SK-N-SH treated with all-trans-retinoic acid at 6 μM for 48 hours (cell line): ENCODE data around the gene TFIP11.

Experiments
- BACH2 ChIP-seq: fragments of 250-450 bp; sonication (Bioruptor Pico); IDR thresholded peaks from 2 replicates; pipeline ENCODE4 v1.9.0; 2021; ENCODE audit warnings: mild to moderate bottlenecking, borderline replicate concordance
- CSDC2 ChIP-seq: fragments of 250-450 bp; sonication (Bioruptor Pico); IDR thresholded peaks from 2 replicates; pipeline ENCODE4 v1.5.0; 2020; ENCODE audit warnings: mild to moderate bottlenecking, moderate library complexity
- ISL1 ChIP-seq: fragments of 250-450 bp; sonication (Bioruptor Pico); IDR thresholded peaks from 2 replicates; pipeline ENCODE4 v2.1.2; 2022; ENCODE audit warnings: mild to moderate bottlenecking, moderate library complexity
- OSR1 ChIP-seq: fragments of 250-450 bp; sonication (Bioruptor Pico); IDR thresholded peaks from 2 replicates; pipeline ENCODE4 v1.8.0; 2022; ENCODE audit warnings: moderate library complexity, mild to moderate bottlenecking, inconsistent platforms
- TCF4 ChIP-seq: fragments of 250-450 bp; sonication (Bioruptor Pico); IDR thresholded peaks from 2 replicates; pipeline ENCODE4 v1.8.0; 2021; ENCODE audit warnings: mild to moderate bottlenecking, moderate library complexity, borderline replicate concordance
- ZFP3 ChIP-seq: fragments of 250-450 bp; sonication (Bioruptor Pico); IDR thresholded peaks from 2 replicates; pipeline ENCODE4 v1.5.0; 2020; ENCODE audit warnings: mild to moderate bottlenecking, moderate library complexity
- ZFP30 ChIP-seq: fragments of 450-650 bp; formaldehyde crosslinking; IDR thresholded peaks from 2 replicates; pipeline ENCODE4 v1.5.0; 2022; ENCODE audit warnings: mild to moderate bottlenecking, moderate library complexity
- ZNF565 ChIP-seq: fragments of 450-650 bp; formaldehyde crosslinking; conservative IDR thresholded peaks from 2 replicates; pipeline ENCODE4 v1.5.0; 2020; ENCODE audit warnings: low read depth, mild to moderate bottlenecking, moderate library complexity
- TF ChIP-seq, protein P1 (sequence below): fragments of 250-450 bp; sonication (Bioruptor Pico); IDR thresholded peaks from 2 replicates; pipeline ENCODE4 v1.5.0; 2020; ENCODE audit warnings: mild to moderate bottlenecking, moderate library complexity
- TF ChIP-seq, protein P2 (sequence below): fragments of 250-450 bp; sonication (Bioruptor Pico); IDR thresholded peaks from 2 replicates; pipeline ENCODE4 v1.8.0; 2020; ENCODE audit warnings: mild to moderate bottlenecking, moderate library complexity, borderline replicate concordance
- TF ChIP-seq, protein P3 (sequence below): fragments of 250-450 bp; sonication (Bioruptor Pico); IDR thresholded peaks from 2 replicates; pipeline ENCODE4 v1.5.1; 2020; ENCODE audit warnings: low read depth, mild to moderate bottlenecking, moderate library complexity

DNA sequence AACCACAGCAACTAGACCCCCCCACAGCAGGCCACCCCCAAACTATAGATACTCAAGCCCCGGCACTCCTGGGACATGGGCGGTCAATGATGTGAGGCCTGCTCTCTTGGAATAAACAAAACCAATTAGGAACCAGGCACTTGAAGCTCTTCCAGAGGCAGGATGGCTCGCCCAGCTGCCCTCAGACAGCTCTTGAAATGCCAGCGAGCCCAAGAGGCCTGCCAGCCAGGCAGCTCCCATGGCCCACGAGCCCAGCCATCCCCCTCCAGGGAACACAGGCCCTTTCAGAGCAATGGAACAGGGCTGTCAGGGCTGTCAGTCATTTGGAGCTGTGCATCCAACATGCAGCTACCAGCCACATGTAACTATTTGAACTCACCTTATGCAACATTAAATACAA lies 34.0 kb upstream of the TFIP11 start:
- TF ChIP-seq CSDC2 (CRISPR knock-in tag) (no peak), ZFP30 (CRISPR knock-in tag) (no peak), ZNF565 (no peak), TCF4 (CRISPR knock-in tag) (no peak), BACH2 (no peak), ZFP3 (CRISPR knock-in tag) (no peak), ISL1 (CRISPR knock-in tag) (no peak), OSR1 (CRISPR knock-in tag) (no peak)
- TF ChIP-seq, protein P1, sequence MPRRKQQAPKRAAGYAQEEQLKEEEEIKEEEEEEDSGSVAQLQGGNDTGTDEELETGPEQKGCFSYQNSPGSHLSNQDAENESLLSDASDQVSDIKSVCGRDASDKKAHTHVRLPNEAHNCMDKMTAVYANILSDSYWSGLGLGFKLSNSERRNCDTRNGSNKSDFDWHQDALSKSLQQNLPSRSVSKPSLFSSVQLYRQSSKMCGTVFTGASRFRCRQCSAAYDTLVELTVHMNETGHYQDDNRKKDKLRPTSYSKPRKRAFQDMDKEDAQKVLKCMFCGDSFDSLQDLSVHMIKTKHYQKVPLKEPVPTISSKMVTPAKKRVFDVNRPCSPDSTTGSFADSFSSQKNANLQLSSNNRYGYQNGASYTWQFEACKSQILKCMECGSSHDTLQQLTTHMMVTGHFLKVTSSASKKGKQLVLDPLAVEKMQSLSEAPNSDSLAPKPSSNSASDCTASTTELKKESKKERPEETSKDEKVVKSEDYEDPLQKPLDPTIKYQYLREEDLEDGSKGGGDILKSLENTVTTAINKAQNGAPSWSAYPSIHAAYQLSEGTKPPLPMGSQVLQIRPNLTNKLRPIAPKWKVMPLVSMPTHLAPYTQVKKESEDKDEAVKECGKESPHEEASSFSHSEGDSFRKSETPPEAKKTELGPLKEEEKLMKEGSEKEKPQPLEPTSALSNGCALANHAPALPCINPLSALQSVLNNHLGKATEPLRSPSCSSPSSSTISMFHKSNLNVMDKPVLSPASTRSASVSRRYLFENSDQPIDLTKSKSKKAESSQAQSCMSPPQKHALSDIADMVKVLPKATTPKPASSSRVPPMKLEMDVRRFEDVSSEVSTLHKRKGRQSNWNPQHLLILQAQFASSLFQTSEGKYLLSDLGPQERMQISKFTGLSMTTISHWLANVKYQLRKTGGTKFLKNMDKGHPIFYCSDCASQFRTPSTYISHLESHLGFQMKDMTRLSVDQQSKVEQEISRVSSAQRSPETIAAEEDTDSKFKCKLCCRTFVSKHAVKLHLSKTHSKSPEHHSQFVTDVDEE (CRISPR knock-in tag) = no peak
- TF ChIP-seq, protein P2, sequence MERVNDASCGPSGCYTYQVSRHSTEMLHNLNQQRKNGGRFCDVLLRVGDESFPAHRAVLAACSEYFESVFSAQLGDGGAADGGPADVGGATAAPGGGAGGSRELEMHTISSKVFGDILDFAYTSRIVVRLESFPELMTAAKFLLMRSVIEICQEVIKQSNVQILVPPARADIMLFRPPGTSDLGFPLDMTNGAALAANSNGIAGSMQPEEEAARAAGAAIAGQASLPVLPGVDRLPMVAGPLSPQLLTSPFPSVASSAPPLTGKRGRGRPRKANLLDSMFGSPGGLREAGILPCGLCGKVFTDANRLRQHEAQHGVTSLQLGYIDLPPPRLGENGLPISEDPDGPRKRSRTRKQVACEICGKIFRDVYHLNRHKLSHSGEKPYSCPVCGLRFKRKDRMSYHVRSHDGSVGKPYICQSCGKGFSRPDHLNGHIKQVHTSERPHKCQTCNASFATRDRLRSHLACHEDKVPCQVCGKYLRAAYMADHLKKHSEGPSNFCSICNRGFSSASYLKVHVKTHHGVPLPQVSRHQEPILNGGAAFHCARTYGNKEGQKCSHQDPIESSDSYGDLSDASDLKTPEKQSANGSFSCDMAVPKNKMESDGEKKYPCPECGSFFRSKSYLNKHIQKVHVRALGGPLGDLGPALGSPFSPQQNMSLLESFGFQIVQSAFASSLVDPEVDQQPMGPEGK (CRISPR knock-in tag) = no peak
- TF ChIP-seq, protein P3, sequence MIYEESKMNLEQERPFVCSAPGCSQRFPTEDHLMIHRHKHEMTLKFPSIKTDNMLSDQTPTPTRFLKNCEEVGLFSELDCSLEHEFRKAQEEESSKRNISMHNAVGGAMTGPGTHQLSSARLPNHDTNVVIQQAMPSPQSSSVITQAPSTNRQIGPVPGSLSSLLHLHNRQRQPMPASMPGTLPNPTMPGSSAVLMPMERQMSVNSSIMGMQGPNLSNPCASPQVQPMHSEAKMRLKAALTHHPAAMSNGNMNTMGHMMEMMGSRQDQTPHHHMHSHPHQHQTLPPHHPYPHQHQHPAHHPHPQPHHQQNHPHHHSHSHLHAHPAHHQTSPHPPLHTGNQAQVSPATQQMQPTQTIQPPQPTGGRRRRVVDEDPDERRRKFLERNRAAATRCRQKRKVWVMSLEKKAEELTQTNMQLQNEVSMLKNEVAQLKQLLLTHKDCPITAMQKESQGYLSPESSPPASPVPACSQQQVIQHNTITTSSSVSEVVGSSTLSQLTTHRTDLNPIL (CRISPR knock-in tag) = no peak
